COR-L47 (cell line): ENCODE measurements around the gene FAF2.
A peak's percentile ranks its signal among the peaks of the same experiment; 100 is the strongest.
"Not testable (repeated sequence)": the region's sequence is repeated elsewhere in the genome, so short reads cannot be mapped to it uniquely, and the experiment has no call there.

Experiments
- DNase-seq: peaks from one replicate; lab custom pipeline; 2025; lab: John Stamatoyannopoulos, UW

Gene FAF2

GRCh38 chr5:176447978-176448608 is at the start of gene FAF2:
TSS of gene FAF2 (plus strand) at chr5:176448385. CDS start at chr5:176448408, 23 bp downstream.
- peak; percentile 96 for DNase-seq

- no peak for DNase-seq
Measured at GRCh38 chr5:176400382-176401156, 47.6 kb upstream of the FAF2 start.

- no peak for DNase-seq
Measured at GRCh38 chr5:176401281-176402205, 46.6 kb upstream of the FAF2 start.

- DNase-seq, result no peak
Measured at GRCh38 chr5:176405656-176406435, 42.3 kb upstream of the FAF2 start.

- no peak for DNase-seq
Measured at GRCh38 chr5:176406436-176407052, 41.6 kb upstream of the FAF2 start.

GRCh38 chr5:176407456-176408251 is 40.5 kb upstream of the FAF2 start:
- DNase-seq, result no peak

- DNase-seq, result not testable (repeated sequence)
Measured at GRCh38 chr5:176408252-176408573, 40.0 kb upstream of the FAF2 start.

GRCh38 chr5:176408590-176408989 is 39.6 kb upstream of the FAF2 start:
- DNase-seq, result no peak

- no peak for DNase-seq
Measured at GRCh38 chr5:176409765-176410164, 38.4 kb upstream of the FAF2 start.

GRCh38 chr5:176410486-176411180 is 37.6 kb upstream of the FAF2 start:
- DNase-seq, result no peak

- no peak for DNase-seq
Measured at GRCh38 chr5:176412517-176413254, 35.5 kb upstream of the FAF2 start.

GRCh38 chr5:176413255-176413565 is 35.0 kb upstream of the FAF2 start:
- DNase-seq, result no peak

GRCh38 chr5:176413709-176414191 is 34.4 kb upstream of the FAF2 start:
- DNase-seq, result no peak

- DNase-seq, result no peak
Measured at GRCh38 chr5:176414704-176415103, 33.5 kb upstream of the FAF2 start.

- DNase-seq, result no peak
Measured at GRCh38 chr5:176415240-176415951, 32.8 kb upstream of the FAF2 start.

- peak; percentile 86 for DNase-seq
Measured at GRCh38 chr5:176415952-176416924, 31.9 kb upstream of the FAF2 start, which contains the start of gene CLTB. TSS of gene CLTB (minus strand) at chr5:176416539. CDS start at chr5:176416363, 176 bp downstream.

GRCh38 chr5:176416965-176417364 is 31.2 kb upstream of the FAF2 start:
- DNase-seq, result no peak
